WTC11 (cell line): ENCODE data around the gene OBI1. TPM values are rescaled to one million over a fixed set of nuclear protein-coding genes. Genes with fewer than 3 reads are reported as not detected.

ENCODE experiments used
- ATAC-seq: fragments of 200-7000 bp; cut with Tn5 transposase; 2 replicates; pipeline ENCODE4 v1.10.0; 2021; ENCODE audit warnings: mild to moderate bottlenecking, moderate library complexity
- CTCF ChIA-PET: fragments of 300-600 bp; sonication (Branson Sonifier 250); formaldehyde crosslinking; loops from one replicate; lab custom pipeline; 2021; ENCODE audit warnings: antibody characterized with exemption; lab: Charles Lee
- POLR2A ChIA-PET: fragments of 350-600 bp; sonication (Branson Sonifier 250); formaldehyde crosslinking; loops from one replicate; lab custom pipeline; 2021; ENCODE audit warnings: antibody characterized with exemption; lab: Charles Lee
- DNase-seq: peaks from one replicate; pipeline ENCODE4 v3.0.0; 2021; ENCODE audit warnings: low spot score
- H3K27ac Mint-ChIP-seq: 2 replicates; pipeline ENCODE4 v1.8.0; 2021; ENCODE audit warnings: mixed read lengths
- H3K27me3 Mint-ChIP-seq: 2 replicates; pipeline ENCODE4 v1.8.0; 2021; ENCODE audit warnings: low read depth, mild to moderate bottlenecking, moderate library complexity, mixed read lengths
- H3K36me3 Mint-ChIP-seq: 2 replicates; pipeline ENCODE4 v1.8.0; 2021; ENCODE audit warnings: mixed read lengths
- H3K4me1 Mint-ChIP-seq: 2 replicates; pipeline ENCODE4 v1.8.0; 2022; ENCODE audit warnings: mixed read lengths
- H3K4me3 Mint-ChIP-seq: 2 replicates; pipeline ENCODE4 v1.8.0; 2021; ENCODE audit warnings: mild to moderate bottlenecking, moderate library complexity, mixed read lengths
- H3K9me3 Mint-ChIP-seq: 2 replicates; pipeline ENCODE4 v1.8.0; 2021; ENCODE audit warnings: mixed read lengths
- CREB1 ChIP-seq: sonication (generic); formaldehyde crosslinking; IDR thresholded peaks from 2 replicates; pipeline ENCODE4 v1.8.0; 2023; ENCODE audit warnings: mild to moderate bottlenecking, missing genetic modification reagents
- FOXJ3 ChIP-seq: sonication (generic); formaldehyde crosslinking; IDR thresholded peaks from 2 replicates; pipeline ENCODE4 v1.9.0; 2021; ENCODE audit warnings: missing genetic modification reagents, mild to moderate bottlenecking, borderline replicate concordance
- JAZF1 ChIP-seq: fragments of 250-450 bp; sonication (Bioruptor Pico); IDR thresholded peaks from 2 replicates; pipeline ENCODE4 v1.9.0; 2021; ENCODE audit warnings: moderate library complexity, mild to moderate bottlenecking, inconsistent platforms
- JUN ChIP-seq: sonication (generic); formaldehyde crosslinking; IDR thresholded peaks from 2 replicates; pipeline ENCODE4 v1.8.0; 2023; ENCODE audit warnings: mild to moderate bottlenecking, missing genetic modification reagents
- SP1 ChIP-seq: sonication (generic); formaldehyde crosslinking; conservative IDR thresholded peaks from 2 replicates; pipeline ENCODE4 v1.8.1; 2022; ENCODE audit warnings: missing genetic modification reagents
- TP53 ChIP-seq: sonication (generic); formaldehyde crosslinking; IDR thresholded peaks from 2 replicates; pipeline ENCODE4 v1.8.1; 2023; ENCODE audit warnings: mild to moderate bottlenecking, missing genetic modification reagents
- total RNA-seq: library from RNA; stranded (reverse); gene quantifications from 3 replicates; pipeline ENCODE4 v1.2.3, GENCODE V29; 2021
- TF ChIP-seq, protein P1 (sequence below): fragments of 250-450 bp; sonication (Bioruptor Pico); IDR thresholded peaks from 2 replicates; pipeline ENCODE4 v1.9.0; 2021; ENCODE audit warnings: mild to moderate bottlenecking, borderline replicate concordance
- TF ChIP-seq, protein P2 (sequence below): fragments of 250-450 bp; sonication (Bioruptor Pico); IDR thresholded peaks from 2 replicates; pipeline ENCODE4 v2.1.2; 2022; ENCODE audit warnings: mild to moderate bottlenecking, moderate library complexity
- TF ChIP-seq, protein P3 (sequence below): sonication (generic); formaldehyde crosslinking; IDR thresholded peaks from 2 replicates; pipeline ENCODE4 v1.8.0; 2022; ENCODE audit warnings: missing genetic modification reagents
- TF ChIP-seq, protein P4 (sequence below): sonication (generic); formaldehyde crosslinking; conservative IDR thresholded peaks from 2 replicates; pipeline ENCODE4 v1.8.1; 2023; ENCODE audit warnings: mild to moderate bottlenecking, low read depth, missing genetic modification reagents, moderate library complexity
- TF ChIP-seq, protein P5 (sequence below): sonication (generic); formaldehyde crosslinking; IDR thresholded peaks from 2 replicates; pipeline ENCODE4 v1.8.1; 2022; ENCODE audit warnings: mild to moderate bottlenecking, moderate library complexity, missing genetic modification reagents
- TF ChIP-seq, protein P6 (sequence below): sonication (generic); formaldehyde crosslinking; IDR thresholded peaks from 2 replicates; pipeline ENCODE4 v1.8.0; 2023; ENCODE audit warnings: missing genetic modification reagents
- TF ChIP-seq, protein P7 (sequence below): sonication (generic); formaldehyde crosslinking; IDR thresholded peaks from 2 replicates; pipeline ENCODE4 v1.8.1; 2022; ENCODE audit warnings: missing genetic modification reagents, borderline replicate concordance

Gene OBI1
- total RNA-seq, 1 experiment from 2014 or later, result 13.4 TPM

DNA sequence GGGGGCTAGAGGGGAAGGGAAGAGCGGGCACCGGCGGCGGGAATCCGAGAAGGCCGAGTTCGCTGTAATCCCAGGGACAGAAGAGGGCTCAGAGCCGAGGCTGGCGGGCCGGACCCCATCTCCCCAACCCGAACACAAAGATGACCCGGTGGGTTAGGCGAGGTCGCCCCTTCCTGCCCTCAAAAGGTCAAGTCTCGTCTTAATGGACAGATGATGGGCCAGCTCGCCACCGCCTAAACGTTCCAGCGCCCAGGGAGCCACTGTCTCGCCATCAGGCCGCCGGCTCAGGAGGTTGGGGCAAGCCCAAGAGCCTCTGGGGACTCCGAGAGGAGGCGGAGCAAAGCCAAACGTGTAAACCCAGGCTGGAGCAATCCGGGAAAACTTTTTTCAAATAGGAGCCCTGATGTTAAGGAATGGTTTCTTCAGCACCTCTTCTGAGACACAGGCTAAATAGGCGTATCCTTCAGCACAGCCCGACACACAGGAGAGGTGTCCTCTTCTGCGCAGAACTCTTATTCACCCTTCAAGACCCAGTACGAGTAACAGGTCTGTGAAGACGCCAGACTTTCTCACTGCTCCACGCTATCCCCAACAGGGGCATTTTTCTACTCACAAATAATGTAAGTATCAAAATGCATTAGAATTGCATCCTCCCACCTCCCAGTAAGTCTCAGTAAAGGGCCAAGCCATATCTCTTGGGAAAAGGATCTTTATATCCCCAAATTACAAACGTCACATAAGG, 49.3 kb downstream of the OBI1 start (continued):
- TF ChIP-seq, protein P1, sequence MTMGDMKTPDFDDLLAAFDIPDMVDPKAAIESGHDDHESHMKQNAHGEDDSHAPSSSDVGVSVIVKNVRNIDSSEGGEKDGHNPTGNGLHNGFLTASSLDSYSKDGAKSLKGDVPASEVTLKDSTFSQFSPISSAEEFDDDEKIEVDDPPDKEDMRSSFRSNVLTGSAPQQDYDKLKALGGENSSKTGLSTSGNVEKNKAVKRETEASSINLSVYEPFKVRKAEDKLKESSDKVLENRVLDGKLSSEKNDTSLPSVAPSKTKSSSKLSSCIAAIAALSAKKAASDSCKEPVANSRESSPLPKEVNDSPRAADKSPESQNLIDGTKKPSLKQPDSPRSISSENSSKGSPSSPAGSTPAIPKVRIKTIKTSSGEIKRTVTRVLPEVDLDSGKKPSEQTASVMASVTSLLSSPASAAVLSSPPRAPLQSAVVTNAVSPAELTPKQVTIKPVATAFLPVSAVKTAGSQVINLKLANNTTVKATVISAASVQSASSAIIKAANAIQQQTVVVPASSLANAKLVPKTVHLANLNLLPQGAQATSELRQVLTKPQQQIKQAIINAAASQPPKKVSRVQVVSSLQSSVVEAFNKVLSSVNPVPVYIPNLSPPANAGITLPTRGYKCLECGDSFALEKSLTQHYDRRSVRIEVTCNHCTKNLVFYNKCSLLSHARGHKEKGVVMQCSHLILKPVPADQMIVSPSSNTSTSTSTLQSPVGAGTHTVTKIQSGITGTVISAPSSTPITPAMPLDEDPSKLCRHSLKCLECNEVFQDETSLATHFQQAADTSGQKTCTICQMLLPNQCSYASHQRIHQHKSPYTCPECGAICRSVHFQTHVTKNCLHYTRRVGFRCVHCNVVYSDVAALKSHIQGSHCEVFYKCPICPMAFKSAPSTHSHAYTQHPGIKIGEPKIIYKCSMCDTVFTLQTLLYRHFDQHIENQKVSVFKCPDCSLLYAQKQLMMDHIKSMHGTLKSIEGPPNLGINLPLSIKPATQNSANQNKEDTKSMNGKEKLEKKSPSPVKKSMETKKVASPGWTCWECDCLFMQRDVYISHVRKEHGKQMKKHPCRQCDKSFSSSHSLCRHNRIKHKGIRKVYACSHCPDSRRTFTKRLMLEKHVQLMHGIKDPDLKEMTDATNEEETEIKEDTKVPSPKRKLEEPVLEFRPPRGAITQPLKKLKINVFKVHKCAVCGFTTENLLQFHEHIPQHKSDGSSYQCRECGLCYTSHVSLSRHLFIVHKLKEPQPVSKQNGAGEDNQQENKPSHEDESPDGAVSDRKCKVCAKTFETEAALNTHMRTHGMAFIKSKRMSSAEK (CRISPR knock-in tag), result no peak

DNA sequence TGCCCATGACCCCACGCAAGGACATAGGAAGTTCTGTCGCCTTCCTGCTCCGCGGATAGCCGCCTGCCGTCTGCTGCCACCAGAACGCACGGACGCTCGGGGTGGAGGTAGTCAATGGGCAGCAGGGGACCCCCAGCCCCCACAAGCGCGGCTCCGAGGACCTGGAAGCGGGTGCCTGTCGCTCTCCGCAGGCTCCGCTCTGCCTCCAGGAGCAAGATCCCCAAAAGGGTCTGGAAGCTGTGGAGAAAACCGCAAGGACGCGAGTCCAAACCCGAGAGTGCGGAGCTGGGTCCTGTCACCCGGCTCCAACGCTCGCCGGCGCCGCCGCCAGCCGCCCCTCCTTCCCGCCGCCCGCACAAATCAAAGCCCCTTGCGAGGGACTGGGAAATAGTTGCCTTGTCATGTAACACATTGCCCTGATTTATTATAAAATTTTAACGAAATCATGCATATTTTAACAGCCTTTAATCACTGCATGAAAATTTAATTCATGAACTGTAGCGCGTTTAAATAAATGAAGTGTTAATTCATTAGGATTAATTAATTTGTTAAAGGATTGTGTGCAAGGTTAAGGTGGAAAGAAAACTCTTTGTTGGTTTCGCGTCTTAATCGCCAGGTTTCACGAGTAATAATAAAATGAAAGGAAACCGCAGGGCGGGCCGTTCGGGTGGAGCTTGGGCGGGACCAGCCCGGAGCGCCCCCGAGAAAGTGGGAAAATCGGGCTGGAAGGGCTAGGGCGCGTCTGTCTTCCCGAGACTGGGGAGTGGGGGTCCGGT, 50.1 kb downstream of the OBI1 start:
- Mint-ChIP-seq H3K9me3 (no peaks in the 10 kb centered on the region), H3K4me3 (peak overlapping the region; percentile 73), H3K36me3 (no peaks in the 10 kb centered on the region), H3K4me1 (peaks cover 52% of the 10 kb centered on the region), H3K27me3 (peaks cover 98% of the 10 kb centered on the region), H3K27ac (no peak overlapping the region)
- TF ChIP-seq JAZF1 (no peak), CREB1 (CRISPR knock-in tag) (no peak), SP1 (no peak), TP53 (CRISPR knock-in tag) (no peak)
- no peak for ATAC-seq
- CTCF ChIA-PET, result interaction anchor here (0.5 to 3.2 kb wide), 3 partner anchors 22 to 1130 kb away, joined by 3 to 22 read pairs (median 4); no protein-coding TSS in a partner anchor
- POLR2A ChIA-PET, result no interaction called here
- peak; percentile 31 for DNase-seq

DNA sequence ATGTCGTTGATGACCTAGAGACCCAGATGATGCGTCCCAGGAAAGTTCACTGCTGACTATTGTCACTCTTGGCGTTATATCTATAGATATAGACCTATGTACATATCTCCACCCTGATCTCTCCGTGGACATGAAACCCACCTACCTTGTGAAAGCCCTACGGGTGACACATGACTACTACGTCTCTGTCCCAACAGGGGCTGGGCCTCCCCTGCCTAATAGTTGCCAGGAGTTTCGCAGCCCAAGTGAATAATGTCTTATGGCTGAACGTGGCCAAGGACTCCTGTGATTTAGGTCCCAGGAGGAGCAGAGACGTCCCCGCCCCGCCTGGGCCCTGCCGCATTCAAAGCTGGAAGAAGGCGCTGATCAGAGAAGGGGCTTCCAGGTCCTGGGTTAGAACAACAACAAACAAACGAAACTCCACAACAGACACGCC, 50.7 kb downstream of the OBI1 start:
- DNase-seq (peak; percentile 26), ATAC-seq (no peak)
- Mint-ChIP-seq H3K36me3 (no peaks in the 10 kb centered on the region), H3K27me3 (peaks cover 100% of the 10 kb centered on the region), H3K9me3 (no peaks in the 10 kb centered on the region), H3K4me1 (peaks cover 53% of the 10 kb centered on the region), H3K27ac (no peak overlapping the region), H3K4me3 (peak overlapping the region; percentile 73)
- CTCF ChIA-PET, result interaction anchor here (0.5 to 3.2 kb wide), 4 partner anchors 21 to 1130 kb away, joined by 3 to 22 read pairs (median 4); no protein-coding TSS in a partner anchor
- POLR2A ChIA-PET, result no interaction called here
- TF ChIP-seq, protein P2, sequence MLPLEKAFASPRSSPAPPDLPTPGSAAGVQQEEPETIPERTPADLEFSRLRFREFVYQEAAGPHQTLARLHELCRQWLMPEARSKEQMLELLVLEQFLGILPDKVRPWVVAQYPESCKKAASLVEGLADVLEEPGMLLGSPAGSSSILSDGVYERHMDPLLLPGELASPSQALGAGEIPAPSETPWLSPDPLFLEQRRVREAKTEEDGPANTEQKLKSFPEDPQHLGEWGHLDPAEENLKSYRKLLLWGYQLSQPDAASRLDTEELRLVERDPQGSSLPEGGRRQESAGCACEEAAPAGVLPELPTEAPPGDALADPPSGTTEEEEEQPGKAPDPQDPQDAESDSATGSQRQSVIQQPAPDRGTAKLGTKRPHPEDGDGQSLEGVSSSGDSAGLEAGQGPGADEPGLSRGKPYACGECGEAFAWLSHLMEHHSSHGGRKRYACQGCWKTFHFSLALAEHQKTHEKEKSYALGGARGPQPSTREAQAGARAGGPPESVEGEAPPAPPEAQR, result no peak
- TF ChIP-seq, protein P3, sequence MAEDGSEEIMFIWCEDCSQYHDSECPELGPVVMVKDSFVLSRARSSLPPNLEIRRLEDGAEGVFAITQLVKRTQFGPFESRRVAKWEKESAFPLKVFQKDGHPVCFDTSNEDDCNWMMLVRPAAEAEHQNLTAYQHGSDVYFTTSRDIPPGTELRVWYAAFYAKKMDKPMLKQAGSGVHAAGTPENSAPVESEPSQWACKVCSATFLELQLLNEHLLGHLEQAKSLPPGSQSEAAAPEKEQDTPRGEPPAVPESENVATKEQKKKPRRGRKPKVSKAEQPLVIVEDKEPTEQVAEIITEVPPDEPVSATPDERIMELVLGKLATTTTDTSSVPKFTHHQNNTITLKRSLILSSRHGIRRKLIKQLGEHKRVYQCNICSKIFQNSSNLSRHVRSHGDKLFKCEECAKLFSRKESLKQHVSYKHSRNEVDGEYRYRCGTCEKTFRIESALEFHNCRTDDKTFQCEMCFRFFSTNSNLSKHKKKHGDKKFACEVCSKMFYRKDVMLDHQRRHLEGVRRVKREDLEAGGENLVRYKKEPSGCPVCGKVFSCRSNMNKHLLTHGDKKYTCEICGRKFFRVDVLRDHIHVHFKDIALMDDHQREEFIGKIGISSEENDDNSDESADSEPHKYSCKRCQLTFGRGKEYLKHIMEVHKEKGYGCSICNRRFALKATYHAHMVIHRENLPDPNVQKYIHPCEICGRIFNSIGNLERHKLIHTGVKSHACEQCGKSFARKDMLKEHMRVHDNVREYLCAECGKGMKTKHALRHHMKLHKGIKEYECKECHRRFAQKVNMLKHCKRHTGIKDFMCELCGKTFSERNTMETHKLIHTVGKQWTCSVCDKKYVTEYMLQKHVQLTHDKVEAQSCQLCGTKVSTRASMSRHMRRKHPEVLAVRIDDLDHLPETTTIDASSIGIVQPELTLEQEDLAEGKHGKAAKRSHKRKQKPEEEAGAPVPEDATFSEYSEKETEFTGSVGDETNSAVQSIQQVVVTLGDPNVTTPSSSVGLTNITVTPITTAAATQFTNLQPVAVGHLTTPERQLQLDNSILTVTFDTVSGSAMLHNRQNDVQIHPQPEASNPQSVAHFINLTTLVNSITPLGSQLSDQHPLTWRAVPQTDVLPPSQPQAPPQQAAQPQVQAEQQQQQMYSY (CRISPR knock-in tag), result no peak
- TF ChIP-seq, protein P4, sequence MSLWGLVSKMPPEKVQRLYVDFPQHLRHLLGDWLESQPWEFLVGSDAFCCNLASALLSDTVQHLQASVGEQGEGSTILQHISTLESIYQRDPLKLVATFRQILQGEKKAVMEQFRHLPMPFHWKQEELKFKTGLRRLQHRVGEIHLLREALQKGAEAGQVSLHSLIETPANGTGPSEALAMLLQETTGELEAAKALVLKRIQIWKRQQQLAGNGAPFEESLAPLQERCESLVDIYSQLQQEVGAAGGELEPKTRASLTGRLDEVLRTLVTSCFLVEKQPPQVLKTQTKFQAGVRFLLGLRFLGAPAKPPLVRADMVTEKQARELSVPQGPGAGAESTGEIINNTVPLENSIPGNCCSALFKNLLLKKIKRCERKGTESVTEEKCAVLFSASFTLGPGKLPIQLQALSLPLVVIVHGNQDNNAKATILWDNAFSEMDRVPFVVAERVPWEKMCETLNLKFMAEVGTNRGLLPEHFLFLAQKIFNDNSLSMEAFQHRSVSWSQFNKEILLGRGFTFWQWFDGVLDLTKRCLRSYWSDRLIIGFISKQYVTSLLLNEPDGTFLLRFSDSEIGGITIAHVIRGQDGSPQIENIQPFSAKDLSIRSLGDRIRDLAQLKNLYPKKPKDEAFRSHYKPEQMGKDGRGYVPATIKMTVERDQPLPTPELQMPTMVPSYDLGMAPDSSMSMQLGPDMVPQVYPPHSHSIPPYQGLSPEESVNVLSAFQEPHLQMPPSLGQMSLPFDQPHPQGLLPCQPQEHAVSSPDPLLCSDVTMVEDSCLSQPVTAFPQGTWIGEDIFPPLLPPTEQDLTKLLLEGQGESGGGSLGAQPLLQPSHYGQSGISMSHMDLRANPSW, result no peak
- TF ChIP-seq JUN (CRISPR knock-in tag), result no peak
- TF ChIP-seq, protein P5, sequence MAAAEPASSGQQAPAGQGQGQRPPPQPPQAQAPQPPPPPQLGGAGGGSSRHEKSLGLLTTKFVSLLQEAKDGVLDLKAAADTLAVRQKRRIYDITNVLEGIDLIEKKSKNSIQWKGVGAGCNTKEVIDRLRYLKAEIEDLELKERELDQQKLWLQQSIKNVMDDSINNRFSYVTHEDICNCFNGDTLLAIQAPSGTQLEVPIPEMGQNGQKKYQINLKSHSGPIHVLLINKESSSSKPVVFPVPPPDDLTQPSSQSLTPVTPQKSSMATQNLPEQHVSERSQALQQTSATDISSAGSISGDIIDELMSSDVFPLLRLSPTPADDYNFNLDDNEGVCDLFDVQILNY (CRISPR knock-in tag), result no peak
- TF ChIP-seq, protein P6, sequence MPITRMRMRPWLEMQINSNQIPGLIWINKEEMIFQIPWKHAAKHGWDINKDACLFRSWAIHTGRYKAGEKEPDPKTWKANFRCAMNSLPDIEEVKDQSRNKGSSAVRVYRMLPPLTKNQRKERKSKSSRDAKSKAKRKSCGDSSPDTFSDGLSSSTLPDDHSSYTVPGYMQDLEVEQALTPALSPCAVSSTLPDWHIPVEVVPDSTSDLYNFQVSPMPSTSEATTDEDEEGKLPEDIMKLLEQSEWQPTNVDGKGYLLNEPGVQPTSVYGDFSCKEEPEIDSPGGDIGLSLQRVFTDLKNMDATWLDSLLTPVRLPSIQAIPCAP (CRISPR knock-in tag), result no peak
- TF ChIP-seq, protein P7, sequence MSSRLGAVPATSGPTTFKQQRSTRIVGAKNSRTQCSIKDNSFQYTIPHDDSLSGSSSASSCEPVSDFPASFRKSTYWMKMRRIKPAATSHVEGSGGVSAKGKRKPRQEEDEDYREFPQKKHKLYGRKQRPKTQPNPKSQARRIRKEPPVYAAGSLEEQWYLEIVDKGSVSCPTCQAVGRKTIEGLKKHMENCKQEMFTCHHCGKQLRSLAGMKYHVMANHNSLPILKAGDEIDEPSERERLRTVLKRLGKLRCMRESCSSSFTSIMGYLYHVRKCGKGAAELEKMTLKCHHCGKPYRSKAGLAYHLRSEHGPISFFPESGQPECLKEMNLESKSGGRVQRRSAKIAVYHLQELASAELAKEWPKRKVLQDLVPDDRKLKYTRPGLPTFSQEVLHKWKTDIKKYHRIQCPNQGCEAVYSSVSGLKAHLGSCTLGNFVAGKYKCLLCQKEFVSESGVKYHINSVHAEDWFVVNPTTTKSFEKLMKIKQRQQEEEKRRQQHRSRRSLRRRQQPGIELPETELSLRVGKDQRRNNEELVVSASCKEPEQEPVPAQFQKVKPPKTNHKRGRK (CRISPR knock-in tag), result no peak
- no peak for TF ChIP-seq FOXJ3
